ENCODE data around the gene CSTF3.

CSTF3 gene

DNA sequence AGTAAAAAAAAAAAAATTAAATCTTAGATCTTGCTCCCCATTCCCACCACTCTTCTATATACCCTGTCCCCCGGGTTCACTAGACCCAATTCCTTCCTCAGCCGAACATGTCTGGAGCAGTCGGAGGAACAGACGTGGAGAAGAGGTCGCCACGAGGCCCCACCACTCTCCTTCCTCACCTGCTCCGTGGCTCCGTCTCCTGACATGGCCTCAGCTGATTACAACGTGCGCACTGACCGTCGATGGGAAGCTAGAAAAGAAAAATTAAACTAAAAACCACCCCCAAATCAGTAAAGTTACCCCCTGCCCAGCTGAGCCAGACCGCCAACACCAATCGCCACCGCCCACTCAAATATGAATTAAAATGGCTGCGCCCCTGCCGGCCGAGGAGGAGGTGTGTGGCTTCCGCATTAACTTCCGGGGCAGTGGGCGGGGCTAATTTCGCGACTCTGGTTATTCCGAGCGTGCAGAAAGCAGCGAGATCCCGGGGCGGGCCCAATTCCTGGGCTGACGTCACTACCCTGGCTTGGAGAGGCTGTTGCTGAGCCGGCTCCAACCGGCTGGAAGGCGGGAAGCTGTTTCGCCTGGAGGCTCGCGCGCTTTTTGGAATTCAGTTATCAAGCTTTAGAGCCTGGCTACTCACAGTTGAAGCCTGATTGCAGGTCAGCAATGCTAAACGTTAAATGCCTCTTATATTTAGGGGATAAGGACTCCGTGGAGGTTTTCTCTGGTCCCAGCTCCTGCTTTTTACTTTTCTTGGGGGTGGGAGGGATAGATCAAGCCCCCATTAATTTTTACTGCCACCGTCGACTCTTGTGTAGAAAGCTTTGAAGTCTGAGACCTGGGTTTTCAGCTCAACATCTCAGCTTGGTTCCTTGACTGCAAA, at the start of gene CSTF3:
CSTF3 (minus strand) TSS at position 361 of the 886 bp plus-strand sequence; CDS start at position 206, 155 bp downstream.
- Histone ChIP-seq H3K4me3 (ENCODE audit: low read length) (peak within 1 kb of the TSS; percentile 94), H3K4me2 (ENCODE audit: low read length) (peak within 1 kb of the TSS; percentile 81), H3K36me3 (ENCODE audit: control insufficient read depth, low read length) (peaks cover 45% of the 10 kb centered on the region), H3K4me1 (ENCODE audit: control insufficient read depth, low read length) (peaks cover 42% of the 10 kb centered on the region), H3K27ac (ENCODE audit: low read depth, low read length) (peak within 1 kb of the TSS; percentile 67), H3K79me2 (ENCODE audit: control insufficient read depth, low read length) (peaks cover 81% of the 10 kb centered on the region), H3K9me3 (ENCODE audit: control insufficient read depth, insufficient read depth, low read length) (no peaks in the 10 kb centered on the region), H3K27me3 (ENCODE audit: control insufficient read depth, low read length) (no peaks in the 10 kb centered on the region), H3F3A (ENCODE audit: control insufficient read depth, insufficient read depth) (peaks cover 5% of the 10 kb centered on the region; the same call in 1 of the 2 replicates), H3K9me2 (replicated peaks; ENCODE audit: control insufficient read depth, low read length) (no peaks in the 10 kb centered on the region), H4K20me1 (ENCODE audit: control insufficient read depth, insufficient read depth, low read depth, low read length) (no peaks in the 10 kb centered on the region)
- TF ChIP-seq EZH2phosphoT487 (IDR thresholded peaks at IDR 0.05; ENCODE audit: borderline replicate concordance, low read length): no peak
- TF ChIP-seq, protein P1, sequence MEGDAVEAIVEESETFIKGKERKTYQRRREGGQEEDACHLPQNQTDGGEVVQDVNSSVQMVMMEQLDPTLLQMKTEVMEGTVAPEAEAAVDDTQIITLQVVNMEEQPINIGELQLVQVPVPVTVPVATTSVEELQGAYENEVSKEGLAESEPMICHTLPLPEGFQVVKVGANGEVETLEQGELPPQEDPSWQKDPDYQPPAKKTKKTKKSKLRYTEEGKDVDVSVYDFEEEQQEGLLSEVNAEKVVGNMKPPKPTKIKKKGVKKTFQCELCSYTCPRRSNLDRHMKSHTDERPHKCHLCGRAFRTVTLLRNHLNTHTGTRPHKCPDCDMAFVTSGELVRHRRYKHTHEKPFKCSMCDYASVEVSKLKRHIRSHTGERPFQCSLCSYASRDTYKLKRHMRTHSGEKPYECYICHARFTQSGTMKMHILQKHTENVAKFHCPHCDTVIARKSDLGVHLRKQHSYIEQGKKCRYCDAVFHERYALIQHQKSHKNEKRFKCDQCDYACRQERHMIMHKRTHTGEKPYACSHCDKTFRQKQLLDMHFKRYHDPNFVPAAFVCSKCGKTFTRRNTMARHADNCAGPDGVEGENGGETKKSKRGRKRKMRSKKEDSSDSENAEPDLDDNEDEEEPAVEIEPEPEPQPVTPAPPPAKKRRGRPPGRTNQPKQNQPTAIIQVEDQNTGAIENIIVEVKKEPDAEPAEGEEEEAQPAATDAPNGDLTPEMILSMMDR (IDR thresholded peaks at IDR 0.05; ENCODE audit: low read depth, low read length, poor library complexity, severe bottlenecking): peak; percentile 23

DNA sequence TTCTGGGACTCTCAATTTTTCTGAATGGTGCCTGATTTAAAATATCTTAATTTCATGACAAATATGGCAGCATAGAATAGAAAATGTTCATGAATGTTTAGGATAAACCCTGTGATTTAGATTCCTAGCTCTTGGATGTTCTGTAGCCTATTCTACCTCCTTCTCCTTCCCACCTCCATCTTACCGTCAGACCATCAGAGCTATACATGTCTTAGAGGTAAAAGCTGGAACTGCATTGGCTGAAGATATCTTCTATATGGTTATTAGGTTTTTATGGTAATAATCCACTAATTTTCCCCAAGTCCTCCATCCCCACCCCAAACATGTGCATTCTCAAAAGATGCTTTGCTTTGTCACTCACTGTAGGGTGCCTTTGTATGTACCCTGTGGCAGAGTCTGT, 46.9 kb upstream of the CSTF3 start:
- Histone ChIP-seq H3K36me3 (ENCODE audit: control insufficient read depth, low read length) (no peaks in the 10 kb centered on the region), H3K27me3 (ENCODE audit: control insufficient read depth, low read length) (no peaks in the 10 kb centered on the region), H3K4me3 (ENCODE audit: low read length) (no peak overlapping the region), H3K4me1 (ENCODE audit: control insufficient read depth, low read length) (no peaks in the 10 kb centered on the region), H3F3A (ENCODE audit: control insufficient read depth, insufficient read depth) (no peaks in the 10 kb centered on the region), H3K27ac (ENCODE audit: low read depth, low read length) (no peak overlapping the region), H3K9me2 (replicated peaks; ENCODE audit: control insufficient read depth, low read length) (no peaks in the 10 kb centered on the region), H3K4me2 (ENCODE audit: low read length) (no peak overlapping the region), H3K79me2 (ENCODE audit: control insufficient read depth, low read length) (no peaks in the 10 kb centered on the region), H4K20me1 (ENCODE audit: control insufficient read depth, insufficient read depth, low read depth, low read length) (no peaks in the 10 kb centered on the region), H3K9me3 (ENCODE audit: control insufficient read depth, insufficient read depth, low read length) (no peaks in the 10 kb centered on the region)
- TF ChIP-seq, protein P1 (IDR thresholded peaks at IDR 0.05; ENCODE audit: low read depth, low read length, poor library complexity, severe bottlenecking): no peak
- no peak for TF ChIP-seq EZH2phosphoT487 (IDR thresholded peaks at IDR 0.05; ENCODE audit: borderline replicate concordance, low read length)

DNA sequence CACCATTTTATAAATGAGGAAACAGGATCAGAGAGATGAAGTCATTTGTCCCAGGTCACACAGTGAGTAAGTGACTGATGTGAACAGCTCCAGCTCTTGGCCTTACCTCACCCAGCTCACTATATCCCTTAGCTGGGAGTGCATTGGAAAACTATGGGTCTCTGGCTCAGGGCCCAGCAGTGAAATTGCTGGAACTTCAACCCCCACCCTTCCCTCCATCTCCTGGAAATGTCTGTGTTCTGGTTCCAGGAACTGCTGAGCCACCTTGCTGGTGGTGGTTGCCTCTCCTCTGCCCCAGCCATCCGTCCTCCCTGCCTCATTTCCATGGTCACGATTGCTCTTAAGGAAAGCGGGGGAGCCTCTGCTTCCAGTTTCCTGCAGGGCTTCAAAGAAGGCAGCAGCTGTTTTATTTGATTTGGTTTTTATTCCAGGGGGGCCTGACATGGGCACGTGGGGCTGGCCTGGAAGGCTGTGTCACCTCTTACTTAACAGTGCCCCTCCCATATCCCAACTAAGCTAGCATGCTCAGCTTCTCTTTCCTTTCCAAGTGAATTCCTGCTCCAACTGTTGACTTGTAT, 46.2 kb upstream of the CSTF3 start:
- Histone ChIP-seq H3K79me2 (ENCODE audit: control insufficient read depth, low read length) (no peaks in the 10 kb centered on the region), H3F3A (ENCODE audit: control insufficient read depth, insufficient read depth) (no peaks in the 10 kb centered on the region), H3K9me3 (ENCODE audit: control insufficient read depth, insufficient read depth, low read length) (no peaks in the 10 kb centered on the region), H3K9me2 (replicated peaks; ENCODE audit: control insufficient read depth, low read length) (no peaks in the 10 kb centered on the region), H3K27ac (ENCODE audit: low read depth, low read length) (no peak overlapping the region), H3K4me2 (ENCODE audit: low read length) (no peak overlapping the region), H4K20me1 (ENCODE audit: control insufficient read depth, insufficient read depth, low read depth, low read length) (no peaks in the 10 kb centered on the region), H3K4me1 (ENCODE audit: control insufficient read depth, low read length) (no peaks in the 10 kb centered on the region), H3K27me3 (ENCODE audit: control insufficient read depth, low read length) (no peaks in the 10 kb centered on the region), H3K36me3 (ENCODE audit: control insufficient read depth, low read length) (no peaks in the 10 kb centered on the region), H3K4me3 (ENCODE audit: low read length) (no peak overlapping the region)
- no peak for TF ChIP-seq EZH2phosphoT487 (IDR thresholded peaks at IDR 0.05; ENCODE audit: borderline replicate concordance, low read length)
- TF ChIP-seq, protein P1 (IDR thresholded peaks at IDR 0.05; ENCODE audit: low read depth, low read length, poor library complexity, severe bottlenecking): no peak

All from DOHH2 (cell line).